Thyroid gland (tissue), 4 donors: ENCODE results near the gene PLXNA3. TPM values are rescaled to one million over a fixed set of nuclear protein-coding genes. Genes with fewer than 3 reads are reported as not detected.

ENCODE experiments used
- DNase-seq, 2 donors: peaks; one replicate each; pipeline ENCODE4 v3.0.0-alpha.2; 2019
- H3K27ac ChIP-seq, 3 donors: fragments of 200-600 bp; sonication (generic); 1 replicate in 2 of 3; 2 replicates in 1 of 3; pipeline ENCODE4 v1.5.1; 2016 to 2019; ENCODE audit warnings: mild to moderate bottlenecking in 1 of 3, moderate library complexity in 1 of 3
- H3K27me3 ChIP-seq: fragments of 200-600 bp; sonication (generic); one replicate; pipeline ENCODE4 v1.5.1; 2019
- H3K36me3 ChIP-seq, 2 donors: fragments of 200-600 bp; sonication (generic); one replicate each; pipeline ENCODE4 v1.5.1; 2016 to 2019
- H3K4me1 ChIP-seq, 2 donors: fragments of 200-600 bp; sonication (generic); one replicate each; pipeline ENCODE4 v1.5.1; 2017 to 2019
- H3K4me3 ChIP-seq, 3 donors: fragments of 200-600 bp; sonication (generic); replicated peaks in 1 of 3; 1 replicate in 2 of 3; 2 replicates in 1 of 3; pipeline ENCODE4 v1.5.1; 2016; ENCODE audit warnings: mild to moderate bottlenecking in 1 of 3
- H3K9me3 ChIP-seq: fragments of 200-600 bp; sonication (generic); one replicate; pipeline ENCODE4 v1.5.1; 2017
- CTCF ChIP-seq, 6 experiments: fragments of 200-600 bp in 3 of 6; fragments of 450-650 bp in 3 of 6; sonication (generic) in 3 of 6; IDR thresholded peaks; one replicate each; pipeline ENCODE4 v1.5.1; 2016 to 2019; ENCODE audit warnings: antibody characterized with exemption in 6 of 6, mild to moderate bottlenecking in 2 of 6, inconsistent platforms in 1 of 6, moderate library complexity in 1 of 6
- POLR2A ChIP-seq, 2 donors: fragments of 450-650 bp; IDR thresholded peaks; one replicate each; pipeline ENCODE4 v1.6.1; 2017; ENCODE audit warnings: antibody characterized with exemption in 2 of 2, mild to moderate bottlenecking in 2 of 2, moderate library complexity in 1 of 2
- WGBS, 2 donors: methylation state at CpG; one replicate each; pipeline ENCODE4 v1.1.5; 2017; 5-methylcytosine and 5-hydroxymethylcytosine counted together
- intact Hi-C: fragments of 100-400 bp; cut with DNase I; formaldehyde crosslinking; loops from one replicate; pipeline ENCODE4 v1.15.1; 2023
- microRNA-seq: library from miRNA; unstranded; fragments of <30 nt; microRNA quantifications from one replicate; pipeline ENCODE4, GENCODE V29; 2016
- small RNA-seq: library from RNA; depleted of rRNA; stranded (forward); fragments of <200 nt; gene quantifications from one replicate; pipeline ENCODE3, GENCODE V24; 2016
- total RNA-seq, 4 donors: library from RNA; depleted of rRNA; stranded (reverse); fragments of >200 nt; gene quantifications; one replicate each; pipeline ENCODE4 v1.2.3, GENCODE V29; 2016

The PLXNA3 gene
- total RNA-seq, 4 donors from 2014 or later = 3.9 to 20.7 (median 14.1) TPM

- peak; percentile 92 to 94 for DNase-seq
Measured at GRCh38 chrX:154526901-154527675, 69.0 kb downstream of the PLXNA3 start.

More at GRCh38 chrX:154526901-154527675, 69.0 kb downstream of the PLXNA3 start:
- Histone ChIP-seq H3K4me3 (no peak overlapping the region), H3K27me3 (no peaks in the 10 kb centered on the region), H3K27ac (peak overlapping the region; percentile 8 to 88 (median 63)), H3K36me3 (no peaks in the 10 kb centered on the region), H3K4me1 (peaks cover 0 to 15% of the 10 kb centered on the region in 2 donors), H3K9me3 (no peaks in the 10 kb centered on the region)
- 1 to 2% methylated on average over 6 to 11 of the region's 15 CpGs for WGBS, 2 donors
- intact Hi-C loops = no loop called here
- TF ChIP-seq CTCF (IDR thresholded peaks at IDR 0.05) (peak in 4 of 6 experiments; percentile 39 to 58 (median 51)), POLR2A (IDR thresholded peaks at IDR 0.05) (peak in 1 of 2 donors; percentile 47)

Small RNA genes lying within 50 kb of the gene (microRNA-seq; reads per million reads assigned to microRNA genes)
- gene MIR6858 = not detected

Small RNA genes lying within 50 kb of the gene (small RNA-seq; reads per million reads assigned to genes)
- not detected for gene MIR6858
- gene RN7SL697P = not detected

Other genes starting within 250 kb of the PLXNA3 start
- not detected for gene OPN1MW2, start 238.5 kb upstream of the PLXNA3 start, total RNA-seq
- not detected for gene OPN1MW3, start 200.7 kb upstream of the PLXNA3 start, total RNA-seq
- gene TEX28, start 163.2 kb upstream of the PLXNA3 start, total RNA-seq = not detected
- gene TKTL1, start 162.5 kb upstream of the PLXNA3 start, total RNA-seq = under 1 TPM in 2 of 4 donors, not detected in 2; 0.54 to 0.89 TPM
- gene FLNA, start 83.6 kb upstream of the PLXNA3 start, total RNA-seq = 100 to 1,000 TPM; 143 to 553 (median 291) TPM
- gene EMD, start 79.0 kb upstream of the PLXNA3 start, total RNA-seq = 10 to 100 TPM; 36.5 to 71.6 (median 57.2) TPM
- 1,000 to 10,000 TPM; 1,199 to 6,548 (median 3,258) TPM for gene RPL10, start 59.9 kb upstream of the PLXNA3 start, total RNA-seq
- 10 to 100 TPM; 40.7 to 92.9 (median 61.6) TPM for gene DNASE1L1, start 49.0 kb upstream of the PLXNA3 start, total RNA-seq
- 10 to 100 TPM; 41.1 to 75.9 (median 59.0) TPM for gene TAFAZZIN, start 46.7 kb upstream of the PLXNA3 start, total RNA-seq
- gene ATP6AP1, start 29.6 kb upstream of the PLXNA3 start, total RNA-seq = 100 to 1,000 TPM in 1 of 4 donors, 10 to 100 TPM in 3; 69.0 to 172 (median 84.4) TPM
- gene GDI1, start 21.1 kb upstream of the PLXNA3 start, total RNA-seq = 10 to 100 TPM; 59.7 to 86.2 (median 78.1) TPM
- 10 to 100 TPM; 39.9 to 76.3 (median 47.4) TPM for gene FAM50A, start 14.1 kb upstream of the PLXNA3 start, total RNA-seq
- 10 to 100 TPM; 10.2 to 18.9 (median 12.6) TPM for gene LAGE3, start 21.0 kb downstream of the PLXNA3 start, total RNA-seq
- gene UBL4A, start 28.3 kb downstream of the PLXNA3 start, total RNA-seq = 10 to 100 TPM; 32.9 to 63.4 (median 41.3) TPM
- gene SLC10A3, start 32.3 kb downstream of the PLXNA3 start, total RNA-seq = 10 to 100 TPM; 21.9 to 40.6 (median 29.3) TPM
- gene FAM3A, start 58.0 kb downstream of the PLXNA3 start, total RNA-seq = 10 to 100 TPM; 56.3 to 67.7 (median 65.3) TPM
- gene G6PD, start 88.6 kb downstream of the PLXNA3 start, total RNA-seq = 100 to 1,000 TPM in 2 of 4 donors, 10 to 100 TPM in 2; 47.2 to 288 (median 158) TPM
- 10 to 100 TPM; 14.4 to 24.3 (median 16.8) TPM for gene IKBKG, start 89.3 kb downstream of the PLXNA3 start, total RNA-seq
- gene CTAG1A, start 126.9 kb downstream of the PLXNA3 start, total RNA-seq = not detected
- gene CTAG1B, start 161.0 kb downstream of the PLXNA3 start, total RNA-seq = not detected
- gene CTAG2, start 195.3 kb downstream of the PLXNA3 start, total RNA-seq = not detected